ENCODE measurements around the gene ARHGAP23. TPM values are rescaled to one million over a fixed set of nuclear protein-coding genes. Genes with fewer than 3 reads are reported as not detected.

The ARHGAP23 gene
- total RNA-seq, 2 experiments from 2014 or later = 0.40 to 0.47 TPM

DNA sequence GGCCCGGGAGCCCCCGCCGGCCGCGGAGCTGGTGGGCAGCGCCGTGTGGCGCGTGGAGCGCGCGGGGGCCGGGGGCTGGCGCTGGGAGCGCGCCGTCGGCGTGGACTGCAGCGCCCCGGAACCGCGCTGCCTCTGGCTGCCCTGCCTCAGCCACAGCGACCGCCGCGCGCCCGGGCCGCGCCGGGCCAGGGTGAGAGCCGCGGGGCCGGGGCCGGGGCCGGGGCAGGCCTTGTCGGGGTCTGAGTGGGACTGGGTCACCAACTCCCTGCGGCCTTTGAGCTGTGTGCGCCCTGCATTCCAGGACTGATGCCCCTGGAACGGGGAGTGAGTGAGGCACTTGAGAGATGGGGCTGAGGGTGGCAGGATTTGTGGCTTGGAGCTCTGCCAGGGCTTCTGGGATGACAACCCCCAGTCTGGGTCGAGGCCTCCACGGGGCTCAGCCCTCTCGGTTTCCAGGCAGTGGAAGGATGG is 25.7 kb downstream of the ARHGAP23 start:
- Mint-ChIP-seq H3K9me3 (no peaks in the 10 kb centered on the region), H3K27me3 (peaks cover 35% of the 10 kb centered on the region), H3K4me3 (no peak overlapping the region), H3K4me1 (ENCODE audit: low read depth) (peaks cover 12% of the 10 kb centered on the region), H3K36me3 (ENCODE audit: low read depth) (no peaks in the 10 kb centered on the region), H3K27ac (no peak overlapping the region)
- DNase-seq = no peak
- intact Hi-C loops (cut with micrococcal nuclease) = no loop called here
- ATAC-seq = no peak
- CTCF ChIA-PET = interaction anchor here (0.9 to 1.0 kb wide), 2 partner anchors 31 to 101 kb away, joined by 3 read pairs; no protein-coding TSS in a partner anchor
- no peak for TF ChIP-seq CTCF (IDR thresholded peaks at IDR 0.05)
- POLR2A ChIA-PET = no interaction called here

DNA sequence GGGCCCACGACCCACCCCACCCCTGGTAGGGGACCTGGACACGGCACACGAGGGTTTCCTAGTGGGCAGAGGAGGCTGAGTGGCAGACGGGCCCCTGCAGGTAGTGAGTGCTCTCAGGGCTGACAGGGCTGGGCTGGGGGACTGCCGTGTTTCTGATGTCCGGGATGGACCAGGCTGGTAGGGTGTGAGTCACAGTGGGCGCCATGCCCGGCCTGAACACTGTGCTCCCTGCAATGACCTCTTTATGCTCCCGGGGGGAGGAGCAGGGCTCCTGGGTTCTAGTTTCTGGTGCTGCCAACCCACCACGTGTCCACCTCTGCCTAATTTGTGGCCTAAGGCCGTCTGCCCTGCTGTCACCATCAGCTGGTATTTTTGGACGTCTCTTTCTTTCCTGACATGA is 26.3 kb downstream of the ARHGAP23 start:
- Mint-ChIP-seq H3K9me3 (no peaks in the 10 kb centered on the region), H3K36me3 (ENCODE audit: low read depth) (no peaks in the 10 kb centered on the region), H3K27me3 (peaks cover 35% of the 10 kb centered on the region), H3K4me3 (no peak overlapping the region), H3K4me1 (ENCODE audit: low read depth) (peaks cover 12% of the 10 kb centered on the region), H3K27ac (no peak overlapping the region)
- no peak for TF ChIP-seq CTCF (IDR thresholded peaks at IDR 0.05)
- CTCF ChIA-PET = interaction anchor here (0.9 to 1.0 kb wide), 2 partner anchors 31 to 100 kb away, joined by 3 read pairs; no protein-coding TSS in a partner anchor
- DNase-seq = no peak
- no peak for ATAC-seq
- intact Hi-C loops (cut with micrococcal nuclease) = no loop called here
- POLR2A ChIA-PET = no interaction called here

GRCh38 chr17:38455288-38455915 is 27.1 kb downstream of the ARHGAP23 start:
- no peaks in the 10 kb centered on the region for H3K9me3 Mint-ChIP-seq
- no peak overlapping the region for H3K27ac Mint-ChIP-seq
- ATAC-seq (no peak), DNase-seq (no peak)
- POLR2A ChIA-PET = no interaction called here
- H3K4me3 Mint-ChIP-seq = no peak overlapping the region
- CTCF ChIA-PET = interaction anchor here (0.7 to 0.8 kb wide), 2 partner anchors 28 to 208 kb away, joined by 3 read pairs; no protein-coding TSS in a partner anchor
- peaks cover 12% of the 10 kb centered on the region for H3K4me1 Mint-ChIP-seq (ENCODE audit: low read depth)
- H3K27me3 Mint-ChIP-seq = peaks cover 35% of the 10 kb centered on the region
- intact Hi-C loops (cut with micrococcal nuclease) = no loop called here
- H3K36me3 Mint-ChIP-seq (ENCODE audit: low read depth) = no peaks in the 10 kb centered on the region
- no peak for TF ChIP-seq CTCF (IDR thresholded peaks at IDR 0.05)

- Mint-ChIP-seq H3K4me1 (ENCODE audit: low read depth) (peaks cover 12% of the 10 kb centered on the region), H3K36me3 (ENCODE audit: low read depth) (no peaks in the 10 kb centered on the region), H3K4me3 (no peak overlapping the region), H3K27ac (no peak overlapping the region), H3K9me3 (no peaks in the 10 kb centered on the region), H3K27me3 (peaks cover 32% of the 10 kb centered on the region)
- ATAC-seq = no peak
- CTCF ChIA-PET = interaction anchor here (0.7 to 0.8 kb wide), 2 partner anchors 27 to 207 kb away, joined by 3 read pairs; no protein-coding TSS in a partner anchor
- no peak for DNase-seq
- no peak for TF ChIP-seq CTCF (IDR thresholded peaks at IDR 0.05)
- POLR2A ChIA-PET = no interaction called here
- intact Hi-C loops (cut with micrococcal nuclease) = no loop called here
Measured at GRCh38 chr17:38456031-38456815, 28.0 kb downstream of the ARHGAP23 start.
